Epithelial cell of proximal tubule (primary cell): ENCODE results near the gene PDHX. TPM values are rescaled to one million over a fixed set of nuclear protein-coding genes. Genes with fewer than 3 reads are reported as not detected.

ENCODE experiments used
- DNase-seq: peaks from one replicate; pipeline ENCODE4 v3.0.0-alpha.2; 2011; ENCODE audit warnings: low read depth
- H3K4me3 ChIP-seq: 2 replicates; pipeline ENCODE4 v1.5.1; 2011; ENCODE audit warnings: low read depth, mild to moderate bottlenecking, low read length
- total RNA-seq: library from RNA; depleted of rRNA; stranded (reverse); fragments of >200 nt; gene quantifications from 2 replicates; pipeline ENCODE4 v1.2.3, GENCODE V29; 2015
- TF ChIP-seq, protein P1 (sequence below): conservative IDR thresholded peaks from 2 replicates; pipeline ENCODE4 v1.5.1; 2012; ENCODE audit warnings: low read depth, mild to moderate bottlenecking, low read length

The PDHX gene
- total RNA-seq, 1 donor from 2014 or later = 19.3 TPM

DNA sequence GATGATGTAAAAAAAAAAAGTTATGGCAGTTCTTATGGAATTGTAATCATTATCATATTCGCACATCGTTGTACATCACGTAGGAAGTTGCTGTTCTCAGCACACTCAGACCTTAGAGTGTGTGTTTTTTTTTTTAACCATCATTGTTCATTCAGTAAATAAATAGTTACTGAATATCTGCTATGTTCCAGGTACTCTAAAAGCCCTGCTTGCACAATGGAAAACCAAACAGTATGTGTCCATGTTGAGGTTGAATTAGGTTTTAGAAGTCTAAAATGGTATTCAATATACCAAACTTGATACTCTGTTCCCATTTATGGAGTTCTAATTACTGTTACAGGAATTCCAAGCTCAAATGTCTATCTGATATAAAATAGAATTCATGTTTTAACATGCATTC is 41.2 kb downstream of the PDHX start:
- no peak for DNase-seq
- TF ChIP-seq, protein P1, sequence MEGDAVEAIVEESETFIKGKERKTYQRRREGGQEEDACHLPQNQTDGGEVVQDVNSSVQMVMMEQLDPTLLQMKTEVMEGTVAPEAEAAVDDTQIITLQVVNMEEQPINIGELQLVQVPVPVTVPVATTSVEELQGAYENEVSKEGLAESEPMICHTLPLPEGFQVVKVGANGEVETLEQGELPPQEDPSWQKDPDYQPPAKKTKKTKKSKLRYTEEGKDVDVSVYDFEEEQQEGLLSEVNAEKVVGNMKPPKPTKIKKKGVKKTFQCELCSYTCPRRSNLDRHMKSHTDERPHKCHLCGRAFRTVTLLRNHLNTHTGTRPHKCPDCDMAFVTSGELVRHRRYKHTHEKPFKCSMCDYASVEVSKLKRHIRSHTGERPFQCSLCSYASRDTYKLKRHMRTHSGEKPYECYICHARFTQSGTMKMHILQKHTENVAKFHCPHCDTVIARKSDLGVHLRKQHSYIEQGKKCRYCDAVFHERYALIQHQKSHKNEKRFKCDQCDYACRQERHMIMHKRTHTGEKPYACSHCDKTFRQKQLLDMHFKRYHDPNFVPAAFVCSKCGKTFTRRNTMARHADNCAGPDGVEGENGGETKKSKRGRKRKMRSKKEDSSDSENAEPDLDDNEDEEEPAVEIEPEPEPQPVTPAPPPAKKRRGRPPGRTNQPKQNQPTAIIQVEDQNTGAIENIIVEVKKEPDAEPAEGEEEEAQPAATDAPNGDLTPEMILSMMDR = no peak
- no peak overlapping the region for H3K4me3 ChIP-seq

DNA sequence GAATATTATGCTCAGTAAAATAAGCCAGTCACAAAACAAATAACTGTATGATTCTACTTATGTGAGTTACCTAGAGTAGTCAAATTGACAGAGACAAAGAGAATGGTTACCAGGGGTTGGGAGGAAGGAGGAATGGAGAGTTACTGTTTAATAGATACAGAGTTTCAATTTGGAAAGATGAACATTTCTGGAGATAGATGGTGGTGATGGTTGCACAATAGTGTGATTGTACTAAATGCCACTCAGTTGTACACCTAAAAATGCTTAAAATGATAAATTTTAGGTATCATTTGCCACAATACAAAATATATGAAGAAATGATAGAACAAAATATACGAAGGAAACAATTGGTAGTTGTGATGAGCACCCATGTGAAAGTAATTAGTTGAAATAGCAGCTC is 43.4 kb downstream of the PDHX start:
- no peak overlapping the region for H3K4me3 ChIP-seq
- TF ChIP-seq, protein P1 = no peak
- DNase-seq = no peak

DNA sequence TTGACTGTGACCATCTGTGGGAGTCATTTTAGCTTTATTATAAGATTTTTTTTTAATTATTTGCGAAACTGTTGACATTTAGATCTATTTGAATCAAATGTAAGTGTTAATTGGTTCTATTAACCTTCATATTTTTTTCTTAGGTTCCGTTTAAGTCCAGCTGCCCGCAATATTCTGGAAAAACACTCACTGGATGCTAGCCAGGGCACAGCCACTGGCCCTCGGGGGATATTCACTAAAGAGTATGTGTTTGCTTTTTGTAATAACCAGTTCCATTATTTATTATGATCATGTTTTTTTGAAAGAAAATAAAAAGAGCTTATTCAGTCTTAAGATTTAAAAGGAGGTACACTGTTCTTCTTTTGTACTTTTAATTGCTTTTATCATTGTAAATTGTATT is 43.9 kb downstream of the PDHX start:
- no peak for DNase-seq
- no peak overlapping the region for H3K4me3 ChIP-seq
- TF ChIP-seq, protein P1 = no peak

DNA sequence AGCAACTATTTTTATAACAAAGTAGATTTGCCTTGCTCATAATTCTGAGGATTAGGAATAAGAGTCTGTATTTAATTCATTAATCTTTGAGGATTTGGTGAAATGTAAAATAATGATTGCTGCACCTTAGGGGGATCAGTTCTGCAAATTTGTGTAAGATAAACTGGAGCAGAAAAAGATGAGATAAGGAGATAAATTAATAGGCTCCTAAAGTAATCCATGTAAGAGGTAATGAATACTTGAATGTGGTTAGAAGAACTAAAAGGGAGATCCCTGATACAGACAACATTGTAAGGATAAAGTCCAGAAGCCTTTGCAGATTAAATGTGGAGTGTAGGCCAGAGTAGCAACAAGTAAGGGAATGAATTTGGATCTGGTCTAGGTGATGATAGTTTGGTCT is 45.6 kb downstream of the PDHX start:
- no peak overlapping the region for H3K4me3 ChIP-seq
- DNase-seq = no peak
- TF ChIP-seq, protein P1 = no peak

DNA sequence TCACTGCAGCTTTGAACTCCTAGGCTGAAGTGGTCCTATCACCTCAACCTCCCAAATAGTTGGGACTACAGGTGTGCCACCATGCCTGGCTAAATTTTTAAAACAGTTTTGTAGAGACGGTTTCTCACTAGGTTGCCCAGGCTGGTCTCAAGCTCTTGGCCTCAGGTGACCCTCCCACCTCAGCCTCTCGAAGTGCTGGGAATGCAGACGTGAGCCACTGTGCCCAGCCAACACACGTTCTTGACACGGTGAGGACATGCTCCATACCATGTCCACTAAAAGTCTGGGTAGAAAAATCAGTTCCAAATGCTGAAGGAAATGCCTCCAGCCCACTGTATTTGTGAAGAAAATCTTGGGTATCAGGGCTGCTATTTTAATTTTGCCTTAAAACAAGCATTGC is 46.9 kb downstream of the PDHX start:
- no peak for DNase-seq
- TF ChIP-seq, protein P1 = no peak
- H3K4me3 ChIP-seq = no peak overlapping the region

DNA sequence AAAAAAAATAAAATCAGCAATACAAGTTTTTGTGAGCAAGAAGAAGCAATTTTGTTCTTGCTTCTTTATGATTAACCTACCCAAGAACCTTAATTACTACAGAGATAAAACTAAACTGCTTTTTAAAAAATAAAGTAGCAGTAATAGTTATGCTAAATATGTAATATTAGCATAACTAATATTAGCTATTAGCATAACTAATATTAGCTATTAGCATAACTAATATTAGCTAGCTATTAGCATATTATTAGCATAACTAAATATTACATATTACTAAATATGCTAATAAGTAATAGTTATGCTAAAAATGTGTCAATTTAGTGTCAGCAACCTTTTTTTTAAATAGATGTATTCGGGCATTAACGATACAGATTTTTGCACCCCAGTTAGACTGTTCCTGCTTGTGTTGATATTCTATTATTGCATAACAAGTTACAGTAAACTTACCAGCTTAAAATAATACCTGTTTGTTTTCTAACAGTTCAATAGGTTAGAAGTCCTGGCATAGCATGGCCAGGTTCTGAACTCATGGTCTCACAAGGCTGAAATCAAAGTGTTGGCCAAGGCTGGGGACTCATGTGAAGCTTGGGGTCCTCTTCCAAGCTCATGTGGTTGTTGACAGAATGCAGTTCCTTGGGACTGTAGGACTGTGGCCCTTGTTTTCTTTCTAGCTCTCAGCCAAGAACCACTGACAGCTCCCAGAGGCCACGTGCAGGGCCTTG is 48.4 kb downstream of the PDHX start:
- TF ChIP-seq, protein P1 = no peak
- no peak overlapping the region for H3K4me3 ChIP-seq
- no peak for DNase-seq

DNA sequence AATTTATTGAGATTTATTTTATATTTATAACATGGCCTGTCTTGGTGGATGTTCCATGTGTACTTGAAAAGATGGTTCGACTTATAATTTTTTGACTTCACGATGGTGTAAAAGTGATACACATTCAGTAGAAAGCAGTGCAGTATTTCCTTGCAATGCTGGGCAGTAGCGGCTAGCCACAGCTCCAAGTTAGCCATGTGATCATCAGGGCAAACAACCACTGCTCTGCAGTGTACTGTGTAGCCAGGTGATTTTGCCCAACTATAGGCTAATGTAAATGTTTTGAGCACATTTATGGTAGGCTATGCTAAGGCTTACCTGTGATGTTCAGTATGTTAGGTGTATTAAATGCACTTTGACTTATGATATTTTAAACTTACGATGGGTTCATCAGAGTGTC is 52.4 kb downstream of the PDHX start:
- DNase-seq = no peak
- TF ChIP-seq, protein P1 = no peak
- H3K4me3 ChIP-seq = no peak overlapping the region
